GM12892 (cell line): Measurements from ENCODE around the gene SALL1.

Source experiments
- POLR2A ChIP-seq: IDR thresholded peaks from 2 replicates; pipeline ENCODE4 v1.6.1; 2011; ENCODE audit warnings: low read depth, low read length, control low read depth
- POLR2AphosphoS5 ChIP-seq: IDR thresholded peaks from 2 replicates; pipeline ENCODE4 v1.6.1; 2011; ENCODE audit warnings: low read depth, low read length, control low read depth

DNA sequence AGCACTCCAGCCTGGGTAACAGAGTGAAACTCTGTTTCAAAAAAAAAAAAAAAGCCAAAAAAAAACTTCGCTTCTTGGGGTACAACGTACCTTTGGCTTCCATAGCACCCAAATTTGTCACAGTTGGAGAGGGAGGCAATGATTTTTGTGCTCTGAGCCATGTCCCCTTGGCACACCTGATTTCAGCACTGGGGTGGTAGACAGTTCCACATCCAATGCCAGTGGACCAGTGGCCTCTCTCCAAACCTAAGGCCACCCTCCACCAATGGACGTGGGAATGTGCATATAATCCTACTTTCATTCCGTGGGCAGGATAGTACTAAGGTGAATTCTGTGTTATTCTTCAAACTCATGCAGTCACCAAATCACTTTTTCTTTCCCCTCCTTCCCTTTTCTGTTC, 47.5 kb downstream of the SALL1 start:
- TF ChIP-seq POLR2AphosphoS5 = no peak
- TF ChIP-seq POLR2A = no peak
